GM23248 (cell line): ENCODE results near the gene ROR1. TPM values are rescaled to one million over a fixed set of nuclear protein-coding genes. Genes with fewer than 3 reads are reported as not detected.
A peak's percentile ranks its signal among the peaks of the same experiment; 100 is the strongest.

Experiments used
- DNase-seq: peaks from one replicate; pipeline ENCODE4 v3.0.0-alpha.2; 2015
- H2AFZ ChIP-seq: fragments of 200-600 bp; sonication (generic); 2 replicates; pipeline ENCODE4 v1.6.1; 2016; ENCODE audit warnings: antibody characterized with exemption
- H3F3A ChIP-seq: fragments of 200-600 bp; sonication (generic); 2 replicates; pipeline ENCODE4 v1.6.1; 2016; ENCODE audit warnings: mild to moderate bottlenecking, antibody characterized with exemption, mixed run types; ENCODE audit not compliant: insufficient read depth
- H3K27ac ChIP-seq: fragments of 200-600 bp; sonication (generic); 2 replicates; pipeline ENCODE4 v1.5.1; 2016; ENCODE audit warnings: mild to moderate bottlenecking
- H3K27me3 ChIP-seq: fragments of 200-600 bp; sonication (generic); replicated peaks from 2 replicates; pipeline ENCODE4 v1.6.1; 2016; ENCODE audit warnings: mild to moderate bottlenecking; ENCODE audit not compliant: insufficient read depth
- H3K36me3 ChIP-seq: fragments of 200-600 bp; sonication (generic); 2 replicates; pipeline ENCODE4 v1.6.1; 2016; ENCODE audit warnings: low read depth, mild to moderate bottlenecking
- H3K4me1 ChIP-seq: fragments of 200-600 bp; sonication (generic); 2 replicates; pipeline ENCODE4 v1.6.1; 2016; ENCODE audit warnings: mild to moderate bottlenecking; ENCODE audit not compliant: insufficient read depth
- H3K4me2 ChIP-seq: fragments of 200-600 bp; sonication (generic); one replicate; pipeline ENCODE4 v1.6.1; 2016; ENCODE audit warnings: mild to moderate bottlenecking; ENCODE audit not compliant: unreplicated experiment
- H3K4me3 ChIP-seq: fragments of 200-600 bp; sonication (generic); 2 replicates; pipeline ENCODE4 v1.5.1; 2016; ENCODE audit warnings: mild to moderate bottlenecking
- H3K79me2 ChIP-seq: fragments of 200-600 bp; sonication (generic); 2 replicates; pipeline ENCODE4 v1.6.1; 2016; ENCODE audit warnings: mild to moderate bottlenecking; ENCODE audit not compliant: insufficient read depth
- H3K9ac ChIP-seq: fragments of 200-600 bp; sonication (generic); 2 replicates; pipeline ENCODE4 v1.6.1; 2016; ENCODE audit warnings: mild to moderate bottlenecking
- H3K9me2 ChIP-seq: fragments of 200-600 bp; sonication (generic); 2 replicates; pipeline ENCODE4 v1.6.1; 2016; ENCODE audit warnings: mixed run types, mild to moderate bottlenecking, moderate library complexity; ENCODE audit not compliant: insufficient read depth
- H3K9me3 ChIP-seq: fragments of 200-600 bp; sonication (generic); one replicate; pipeline ENCODE4 v1.6.1; 2017; ENCODE audit warnings: low read depth
- H4K20me1 ChIP-seq: fragments of 200-600 bp; sonication (generic); 2 replicates; pipeline ENCODE4 v1.6.0; 2016; ENCODE audit not compliant: insufficient read depth
- EZH2 ChIP-seq: fragments of 200-600 bp; sonication (generic); IDR thresholded peaks from 2 replicates; pipeline ENCODE4 v1.6.1; 2018; ENCODE audit warnings: antibody characterized with exemption, mild to moderate bottlenecking; ENCODE audit not compliant: insufficient read depth, poor library complexity, severe bottlenecking
- EZH2phosphoT487 ChIP-seq: fragments of 200-600 bp; sonication (generic); IDR thresholded peaks from 2 replicates; pipeline ENCODE4 v1.6.1; 2018; ENCODE audit warnings: antibody characterized with exemption, moderate library complexity, mild to moderate bottlenecking, low read depth; ENCODE audit not compliant: insufficient read depth
- WGBS, 2 experiments: methylation state at CpG; one replicate each; pipeline ENCODE4 v1.1.6; 2015 to 2017; ENCODE audit warnings: low lambda C conversion rate in 2 of 2, low coverage in 1 of 2; ENCODE audit errors: missing lambda C conversion rate in 2 of 2; 5-methylcytosine and 5-hydroxymethylcytosine counted together
- in situ Hi-C: fragments of 300-500 bp; cut with MboI; formaldehyde crosslinking; loops from 2 replicates; pipeline ENCODE4 v1.15.0; 2020
- polyA plus RNA-seq: library from polyadenylated mRNA; unstranded; fragments of >200 nt; fragmentation: Nextera tagmentation; extraction: Ambion mirVana; gene quantifications from 2 replicates; pipeline ENCODE4 v1.2.1, GENCODE V29; 2016
- total RNA-seq: library from RNA; depleted of rRNA; stranded (reverse); fragments of >200 nt; shearing (Covaris generic); gene quantifications from 2 replicates; pipeline ENCODE4 v1.2.3, GENCODE V29; 2014

The ROR1 gene
- total and polyA plus RNA-seq, 2 experiments from 2014 or later = 12.0 to 13.3 TPM

GRCh38 chr1:63770381-63770780, 3.4 kb upstream of the ROR1 start:
- WGBS, 2 experiments = 55 to 61% methylated on average over 1 of the region's 1 CpG
- H3K36me3 ChIP-seq = no peaks in the 10 kb centered on the region
- H3K9me2 ChIP-seq = no peaks in the 10 kb centered on the region
- no peaks in the 10 kb centered on the region for H3K9me3 ChIP-seq
- H3K4me3 ChIP-seq = no peak overlapping the region
- no peaks in the 10 kb centered on the region for H3K27me3 ChIP-seq
- no peak for TF ChIP-seq EZH2
- TF ChIP-seq EZH2phosphoT487 = no peak
- H4K20me1 ChIP-seq = no peaks in the 10 kb centered on the region
- H3K27ac ChIP-seq = no peak overlapping the region
- in situ Hi-C loops = loop anchor here (10.0 kb wide), 1 partner anchor 474 kb away; no protein-coding TSS in a partner anchor
- no peak overlapping the region for H3K4me2 ChIP-seq
- DNase-seq = no peak
- no peaks in the 10 kb centered on the region for H3F3A ChIP-seq
- peaks cover 5% of the 10 kb centered on the region; the same call in 1 of the 2 replicates for H3K4me1 ChIP-seq
- no peak overlapping the region for H3K9ac ChIP-seq
- H3K79me2 ChIP-seq = no peaks in the 10 kb centered on the region
- H2AFZ ChIP-seq = no peak overlapping the region

GRCh38 chr1:63772201-63772600, 1.6 kb upstream of the ROR1 start:
- H3K9ac ChIP-seq = no peak overlapping the region
- H3K27me3 ChIP-seq = no peaks in the 10 kb centered on the region
- no peak overlapping the region for H2AFZ ChIP-seq
- peaks cover 16% of the 10 kb centered on the region for H3K79me2 ChIP-seq
- H3K4me3 ChIP-seq = no peak overlapping the region
- H4K20me1 ChIP-seq = no peaks in the 10 kb centered on the region
- no peaks in the 10 kb centered on the region for H3K9me3 ChIP-seq
- no peak overlapping the region for H3K4me2 ChIP-seq
- no peak overlapping the region for H3K27ac ChIP-seq
- no peaks in the 10 kb centered on the region for H3K36me3 ChIP-seq
- peaks cover 12% of the 10 kb centered on the region; the same call in 1 of the 2 replicates for H3K4me1 ChIP-seq
- no peak for DNase-seq
- in situ Hi-C loops = loop anchor here (10.0 kb wide), 1 partner anchor 473 kb away; no protein-coding TSS in a partner anchor
- no peaks in the 10 kb centered on the region for H3K9me2 ChIP-seq
- TF ChIP-seq EZH2phosphoT487 (no peak), EZH2 (no peak)
- 96 to 99% methylated on average over 3 of the region's 3 CpGs for WGBS, 2 experiments
- peaks cover 4% of the 10 kb centered on the region; the same call in 1 of the 2 replicates for H3F3A ChIP-seq

GRCh38 chr1:63772876-63773275, 941 bp upstream of the ROR1 start:
- Histone ChIP-seq H3K9me2 (no peaks in the 10 kb centered on the region), H2AFZ (no peak overlapping the region), H4K20me1 (no peaks in the 10 kb centered on the region), H3K36me3 (no peaks in the 10 kb centered on the region), H3K4me1 (peaks cover 12% of the 10 kb centered on the region; the same call in 1 of the 2 replicates), H3K4me3 (no peak overlapping the region), H3K27ac (no peak overlapping the region), H3K9me3 (no peaks in the 10 kb centered on the region), H3K4me2 (no peak overlapping the region), H3K9ac (no peak overlapping the region), H3K79me2 (peaks cover 22% of the 10 kb centered on the region), H3F3A (peaks cover 4% of the 10 kb centered on the region; the same call in 1 of the 2 replicates), H3K27me3 (no peaks in the 10 kb centered on the region)
- TF ChIP-seq EZH2 (no peak), EZH2phosphoT487 (no peak)
- in situ Hi-C loops = loop anchor here (10.0 kb wide), 1 partner anchor 472 kb away; no protein-coding TSS in a partner anchor
- no peak for DNase-seq
- WGBS, 2 experiments = 71 to 80% methylated on average over 2 of the region's 2 CpGs

- H3K4me2 ChIP-seq = peak overlapping the region; percentile 76
- peak overlapping the region; percentile 95 for H3K4me3 ChIP-seq
- H3K4me1 ChIP-seq = peaks cover 12% of the 10 kb centered on the region; the same call in 1 of the 2 replicates
- H3K27ac ChIP-seq = no peak overlapping the region
- in situ Hi-C loops = loop anchor here (10.0 kb wide), 1 partner anchor 471 kb away; no protein-coding TSS in a partner anchor
- 1 to 4% methylated on average over 9 of the region's 9 CpGs for WGBS, 2 experiments
- H3K9me3 ChIP-seq = no peaks in the 10 kb centered on the region
- peaks cover 4% of the 10 kb centered on the region; the same call in 1 of the 2 replicates for H3F3A ChIP-seq
- TF ChIP-seq EZH2 (no peak), EZH2phosphoT487 (no peak)
- H3K36me3 ChIP-seq = no peaks in the 10 kb centered on the region
- H3K9me2 ChIP-seq = no peaks in the 10 kb centered on the region
- no peaks in the 10 kb centered on the region for H3K27me3 ChIP-seq
- no peak for DNase-seq
- H2AFZ ChIP-seq = peak overlapping the region; percentile 77
- peak overlapping the region; percentile 52; the same call in 1 of the 2 replicates for H3K9ac ChIP-seq
- H4K20me1 ChIP-seq = no peaks in the 10 kb centered on the region
- H3K79me2 ChIP-seq = peaks cover 28% of the 10 kb centered on the region
Observed at GRCh38 chr1:63773496-63773814, 362 bp upstream of the ROR1 start.
